Fibroblast of skin of right biceps (primary cell): ENCODE data around the gene CRISP1.
"Not testable (repeated sequence)": the region's sequence is repeated elsewhere in the genome, so short reads cannot be mapped to it uniquely, and the experiment has no call there.

Source experiments
- DNase-seq: peaks from one replicate; pipeline ENCODE4 v3.0.0-alpha.2; 2013

The CRISP1 gene

DNA sequence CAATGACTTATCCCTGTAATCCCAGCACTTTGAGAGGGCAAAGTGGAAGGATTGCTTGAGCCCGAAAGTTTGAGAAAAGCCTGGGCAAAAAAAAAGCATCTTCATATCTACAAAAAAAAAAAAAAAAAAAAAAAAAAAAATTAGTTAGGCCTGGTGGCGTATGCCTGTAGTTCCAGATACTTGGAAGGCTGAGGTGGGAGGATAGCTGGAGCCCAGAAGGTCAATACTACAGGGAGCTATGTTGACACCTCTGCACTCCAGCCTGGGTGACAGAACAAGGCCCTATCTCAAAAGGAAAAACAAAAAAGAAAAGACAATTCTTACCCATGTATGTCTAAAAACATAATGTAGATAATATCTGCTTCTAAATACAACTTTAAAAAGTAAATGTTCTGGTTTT lies 27.2 kb downstream of the CRISP1 start:
- no peak for DNase-seq

- no peak for DNase-seq
These were observed 31.2 kb downstream of the CRISP1 start for GRCh38 chr6:49835140-49835539.

- DNase-seq = no peak
These were observed 32.9 kb downstream of the CRISP1 start for GRCh38 chr6:49833386-49833785.

DNA sequence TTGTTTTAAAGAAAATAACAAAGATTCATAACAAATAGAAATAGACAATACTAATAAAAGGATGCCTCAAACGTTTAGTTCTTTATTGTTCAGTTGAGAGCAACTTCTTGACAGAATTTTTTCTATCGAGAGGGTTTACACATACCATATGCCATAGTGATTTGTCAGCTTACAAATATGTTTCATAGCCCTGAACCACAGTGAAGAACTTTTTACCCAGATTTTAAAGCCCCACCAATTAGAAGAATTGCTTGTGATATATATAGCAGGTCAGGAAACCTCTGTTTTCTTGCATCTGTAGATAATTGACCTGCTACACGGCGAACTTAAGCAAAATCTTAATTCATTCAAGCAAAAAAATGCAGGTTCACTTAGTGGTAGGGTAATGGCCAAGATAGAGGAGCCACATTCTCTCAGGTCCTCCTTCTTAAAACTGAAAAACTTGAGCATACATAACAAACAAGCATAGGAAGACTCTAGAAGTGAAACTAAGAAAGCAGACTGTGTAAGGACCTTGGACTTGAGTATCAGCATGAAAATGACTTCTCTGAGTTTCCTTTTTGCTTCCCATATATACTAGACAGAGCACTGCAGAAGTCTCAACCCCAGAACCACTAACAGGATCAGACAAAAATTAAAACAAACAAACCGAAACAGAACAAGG lies 39.5 kb downstream of the CRISP1 start:
- DNase-seq = no peak

DNA sequence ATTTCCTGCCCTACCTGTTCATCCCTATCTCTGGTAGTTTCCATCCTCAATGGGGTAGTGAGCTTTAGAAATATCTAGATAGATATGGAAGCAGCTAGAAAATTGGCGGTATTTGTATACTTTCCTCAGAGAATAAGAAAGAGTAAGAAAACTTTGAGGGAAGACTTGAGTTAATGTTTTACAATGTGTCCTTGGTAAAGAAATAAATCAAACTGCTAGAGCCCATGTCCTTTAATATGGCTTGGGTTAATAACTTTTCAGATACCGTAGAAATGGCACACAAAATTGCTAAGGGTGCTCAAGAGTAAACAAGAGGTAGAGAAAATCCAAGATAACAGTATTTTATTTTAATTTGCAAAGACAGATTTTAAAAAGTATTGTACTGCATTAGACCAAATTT lies 51.2 kb downstream of the CRISP1 start:
- no peak for DNase-seq

- no peak for DNase-seq
These were observed 53.1 kb downstream of the CRISP1 start for GRCh38 chr6:49813248-49813647.

DNA sequence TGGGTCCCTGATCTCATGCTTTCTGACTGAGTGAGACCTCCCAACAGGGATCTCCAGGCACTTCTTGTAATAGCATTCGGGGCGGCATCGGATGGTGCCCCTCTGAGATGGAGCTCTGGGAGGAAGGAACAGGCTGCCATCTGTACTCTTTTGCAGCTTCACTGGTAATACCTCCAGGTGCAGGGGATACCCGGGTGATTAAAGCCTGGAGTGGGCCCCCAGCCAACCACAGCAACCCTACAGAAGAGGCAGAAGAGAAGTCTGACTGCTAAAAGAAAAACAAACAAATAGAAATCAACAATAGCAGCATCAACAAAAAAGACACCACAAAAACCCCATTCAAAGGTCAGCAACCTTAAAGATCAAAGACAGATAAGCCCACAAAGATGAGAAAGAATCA lies 60.2 kb downstream of the CRISP1 start:
- no peak for DNase-seq

GRCh38 chr6:49805246-49805645 lies 61.1 kb downstream of the CRISP1 start:
- no peak for DNase-seq

DNA sequence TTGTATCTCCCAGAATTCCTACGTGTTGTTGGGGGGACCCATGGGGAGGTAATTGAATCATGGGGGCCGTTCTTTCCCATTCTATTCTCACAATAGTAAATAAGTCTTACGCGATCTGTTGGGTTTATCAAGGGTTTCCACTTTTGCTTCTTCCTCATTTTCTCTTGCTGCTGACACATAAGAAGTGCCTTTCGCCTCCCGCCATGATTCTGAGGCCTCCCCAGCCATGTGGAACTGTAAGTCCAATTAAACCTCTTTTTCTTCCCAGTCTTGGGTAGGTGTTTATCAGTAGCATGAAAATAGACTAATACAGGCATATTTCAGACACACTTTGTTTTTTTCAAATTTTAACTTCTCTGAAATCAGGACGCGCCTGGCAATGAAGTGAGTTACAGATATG lies 64.8 kb downstream of the CRISP1 start:
- DNase-seq = no peak

DNA sequence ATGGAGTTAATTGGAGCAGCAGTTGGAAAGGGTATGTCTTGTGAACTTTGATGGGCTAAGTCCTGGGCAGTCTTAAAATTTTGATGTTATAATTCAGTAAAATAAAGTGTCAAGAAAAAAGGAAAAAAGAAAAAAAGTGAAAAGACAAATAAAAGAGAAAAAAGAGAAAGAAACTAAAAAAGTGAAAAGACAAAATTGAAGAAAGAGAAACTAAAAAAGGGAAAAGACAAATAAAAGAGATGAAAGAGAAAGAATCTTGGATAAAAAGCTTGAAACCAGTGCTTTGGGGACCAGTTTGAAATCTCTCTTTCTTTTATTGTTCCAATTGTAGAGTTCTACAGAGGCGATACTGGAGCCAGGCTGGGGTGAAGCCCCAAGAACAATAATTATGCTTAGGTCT lies 67.2 kb downstream of the CRISP1 start:
- no peak for DNase-seq

DNA sequence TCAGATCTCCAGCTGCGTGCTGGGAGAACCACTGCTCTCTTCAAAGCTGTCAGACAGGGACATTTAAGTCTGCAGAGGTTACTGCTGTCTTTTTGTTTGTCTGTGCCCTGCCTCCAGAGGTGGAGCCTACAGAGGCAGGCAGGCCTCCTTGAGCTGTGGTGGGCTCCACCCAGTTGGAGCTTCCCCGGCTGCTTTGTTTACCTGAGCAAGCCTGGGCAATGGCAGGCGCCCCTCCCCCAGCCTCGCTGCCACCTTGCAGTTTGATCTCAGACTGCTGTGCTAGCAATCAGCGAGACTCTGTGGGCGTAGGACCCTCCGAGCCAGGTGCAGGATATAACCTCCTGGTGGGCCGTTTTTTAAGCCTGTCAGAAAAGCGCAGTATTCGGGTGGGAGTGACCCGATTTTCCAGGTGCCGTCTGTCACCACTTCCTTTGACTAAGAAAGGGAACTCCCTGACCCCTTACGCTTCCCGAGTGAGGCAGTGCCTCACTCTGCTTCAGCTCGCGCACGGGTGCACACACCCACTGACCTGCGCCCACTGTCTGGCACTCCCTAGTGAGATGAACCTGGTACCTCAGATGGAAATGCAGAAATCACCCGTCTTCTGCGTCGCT lies 69.4 kb downstream of the CRISP1 start:
- not testable (repeated sequence) for DNase-seq

GRCh38 chr6:49790341-49790740 lies 76.0 kb downstream of the CRISP1 start:
- no peak for DNase-seq

DNA sequence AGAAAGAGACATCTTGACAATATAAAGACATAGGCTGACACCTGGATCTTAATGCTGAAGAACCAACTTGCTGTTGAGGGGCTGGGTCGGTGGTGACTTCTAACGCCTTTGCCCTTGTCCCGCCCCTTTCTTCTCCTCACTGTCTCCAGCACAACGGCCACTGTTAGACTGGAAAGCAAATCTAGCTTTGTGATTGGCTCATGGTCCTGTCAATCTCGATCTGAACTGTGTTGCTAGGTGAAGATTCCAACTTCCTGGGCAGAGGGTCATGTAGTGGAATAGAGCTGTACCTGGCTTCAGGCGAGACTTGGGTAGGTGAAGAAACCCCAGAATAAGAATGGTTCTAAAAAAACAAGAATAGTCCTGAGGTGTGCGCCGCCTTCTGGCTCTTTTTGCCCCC lies 79.2 kb downstream of the CRISP1 start, which contains the start of gene PGK2:
TSS of gene PGK2 (minus strand) at position 110 of the 400 bp plus-strand sequence. CDS start at position 12, 98 bp downstream.
- DNase-seq = no peak

GRCh38 chr6:49784272-49784671 lies 82.1 kb downstream of the CRISP1 start:
- DNase-seq = no peak
